HUES48 (cell line): ENCODE results near the gene FOS.
A peak's percentile ranks its signal among the peaks of the same experiment; 100 is the strongest.

Source experiments
- H3K27ac ChIP-seq: one replicate; pipeline ENCODE4 v1.7.0; 2013; ENCODE audit warnings: low read depth, low read length, inconsistent platforms
- H3K27me3 ChIP-seq: 2 replicates; pipeline ENCODE4 v1.6.1; 2013; ENCODE audit warnings: mild to moderate bottlenecking, low read length; ENCODE audit not compliant: control insufficient read depth, insufficient read depth
- H3K36me3 ChIP-seq: 2 replicates; pipeline ENCODE4 v1.6.1; 2013; ENCODE audit warnings: low read length; ENCODE audit not compliant: control insufficient read depth, insufficient read depth
- H3K4me1 ChIP-seq: 2 replicates; pipeline ENCODE4 v1.6.1; 2013; ENCODE audit warnings: mild to moderate bottlenecking, low read length; ENCODE audit not compliant: control insufficient read depth, insufficient read depth
- H3K4me3 ChIP-seq: 2 replicates; pipeline ENCODE4 v1.5.1; 2013; ENCODE audit warnings: mild to moderate bottlenecking, low read depth, low read length
- H3K9ac ChIP-seq: 2 replicates; pipeline ENCODE4 v1.6.1; 2013; ENCODE audit warnings: mild to moderate bottlenecking, low read depth, low read length, moderate library complexity
- H3K9me3 ChIP-seq: 2 replicates; pipeline ENCODE4 v1.6.1; 2013; ENCODE audit warnings: low read length; ENCODE audit not compliant: control insufficient read depth, insufficient read depth

FOS gene

DNA sequence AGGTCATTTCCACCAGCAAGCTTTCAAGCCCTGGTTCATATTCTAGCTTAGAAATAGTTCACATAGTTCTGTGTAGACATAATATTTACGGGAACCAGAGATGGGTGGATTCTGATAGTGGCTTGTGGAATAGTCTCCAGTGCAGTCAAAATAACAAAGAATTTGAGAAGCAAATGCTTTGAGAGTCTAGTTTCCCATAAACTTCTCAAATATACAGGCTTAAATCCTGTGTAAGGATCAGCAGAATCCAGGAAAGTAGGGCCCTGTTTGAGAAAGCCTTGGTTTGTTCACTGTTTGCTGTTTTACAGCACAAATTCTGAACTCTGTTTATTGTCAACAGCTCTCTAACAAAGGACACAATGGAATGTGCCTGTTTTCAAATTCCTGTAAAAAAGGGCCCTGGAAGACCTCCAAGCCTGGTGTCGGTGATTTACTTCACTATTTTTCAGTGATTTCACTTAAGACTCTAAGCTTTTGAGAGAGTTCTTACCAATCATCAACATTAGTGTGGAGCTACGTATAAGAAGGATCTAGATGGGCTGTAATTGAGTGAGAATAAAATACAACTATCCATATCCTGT is 11.4 kb upstream of the FOS start:
- no peaks in the 10 kb centered on the region for H3K27me3 ChIP-seq
- H3K27ac ChIP-seq, result peak overlapping the region; percentile 58
- H3K9me3 ChIP-seq, result no peaks in the 10 kb centered on the region
- H3K4me3 ChIP-seq, result no peak overlapping the region
- no peak overlapping the region for H3K9ac ChIP-seq
- peaks cover 19% of the 10 kb centered on the region for H3K4me1 ChIP-seq
- H3K36me3 ChIP-seq, result no peaks in the 10 kb centered on the region

DNA sequence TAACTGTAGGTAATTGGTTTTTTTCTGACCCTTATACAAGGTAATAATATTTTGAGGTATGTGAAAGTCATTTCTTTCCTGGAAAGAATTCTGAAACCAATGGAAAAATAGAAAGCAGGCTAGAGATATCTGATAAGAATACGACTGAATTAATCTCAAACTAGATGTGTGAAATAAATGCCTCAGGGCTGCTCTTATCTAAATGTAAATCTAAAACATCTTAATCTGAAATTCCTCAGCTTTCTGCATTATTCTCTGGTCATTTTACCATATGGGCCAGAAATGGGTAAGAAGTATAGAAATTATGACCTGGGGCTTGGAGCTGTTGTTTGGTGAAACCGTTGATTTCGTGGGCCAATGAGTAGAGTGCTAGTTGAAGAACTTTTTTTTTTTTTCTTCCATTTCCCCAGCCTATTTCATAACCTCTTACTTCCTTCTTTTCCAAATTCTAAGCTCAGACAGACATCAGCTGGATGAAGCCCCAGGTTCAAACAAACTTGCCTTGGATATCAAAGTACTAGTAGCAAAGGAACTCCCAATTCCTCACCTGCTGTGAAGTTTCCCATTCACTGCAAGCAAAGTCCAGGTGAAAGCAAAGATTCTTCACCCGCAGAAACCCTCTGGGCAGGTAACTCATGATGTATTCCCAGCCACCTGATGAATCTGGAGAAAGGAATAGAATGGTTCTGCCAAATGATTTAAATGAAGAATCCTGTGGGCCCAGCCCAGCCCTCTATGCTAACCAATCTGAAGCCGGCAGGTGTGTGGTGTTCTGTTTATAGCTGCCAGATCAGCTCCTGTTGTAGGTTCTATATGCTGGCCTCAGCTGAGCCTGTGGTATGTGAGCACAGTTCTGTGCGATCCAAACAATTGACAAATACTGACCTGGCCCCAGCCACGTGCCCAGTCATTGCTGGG is 9.7 kb upstream of the FOS start:
- Histone ChIP-seq H3K4me1 (peaks cover 19% of the 10 kb centered on the region), H3K9me3 (no peaks in the 10 kb centered on the region), H3K4me3 (no peak overlapping the region), H3K27me3 (no peaks in the 10 kb centered on the region; the same call in 1 of the 2 replicates), H3K9ac (no peak overlapping the region), H3K36me3 (no peaks in the 10 kb centered on the region), H3K27ac (peak overlapping the region; percentile 35)

DNA sequence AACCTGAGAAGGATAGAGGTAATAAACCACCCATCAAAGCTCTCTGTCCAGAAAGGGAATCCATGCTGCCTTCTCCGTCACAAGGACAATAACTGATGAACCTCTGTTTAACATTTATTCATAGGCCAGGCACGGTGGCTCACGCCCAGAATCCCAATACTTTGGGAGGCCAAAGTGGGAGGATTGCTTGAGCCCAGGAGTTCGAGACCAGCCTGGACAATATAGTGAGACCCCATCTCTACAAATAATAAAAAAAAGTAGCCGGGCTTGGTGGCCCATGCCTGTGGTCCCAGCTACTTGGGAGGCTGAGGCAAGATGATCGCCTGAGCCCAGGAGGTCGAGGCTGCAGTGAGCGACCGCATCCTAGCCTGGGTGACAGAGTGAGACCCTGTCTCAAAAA is 7.1 kb upstream of the FOS start:
- H3K27ac ChIP-seq, result no peak overlapping the region
- H3K27me3 ChIP-seq, result peaks cover 19% of the 10 kb centered on the region
- H3K9me3 ChIP-seq, result no peaks in the 10 kb centered on the region
- no peaks in the 10 kb centered on the region for H3K36me3 ChIP-seq
- H3K9ac ChIP-seq, result no peak overlapping the region
- peaks cover 20% of the 10 kb centered on the region for H3K4me1 ChIP-seq
- no peak overlapping the region for H3K4me3 ChIP-seq

DNA sequence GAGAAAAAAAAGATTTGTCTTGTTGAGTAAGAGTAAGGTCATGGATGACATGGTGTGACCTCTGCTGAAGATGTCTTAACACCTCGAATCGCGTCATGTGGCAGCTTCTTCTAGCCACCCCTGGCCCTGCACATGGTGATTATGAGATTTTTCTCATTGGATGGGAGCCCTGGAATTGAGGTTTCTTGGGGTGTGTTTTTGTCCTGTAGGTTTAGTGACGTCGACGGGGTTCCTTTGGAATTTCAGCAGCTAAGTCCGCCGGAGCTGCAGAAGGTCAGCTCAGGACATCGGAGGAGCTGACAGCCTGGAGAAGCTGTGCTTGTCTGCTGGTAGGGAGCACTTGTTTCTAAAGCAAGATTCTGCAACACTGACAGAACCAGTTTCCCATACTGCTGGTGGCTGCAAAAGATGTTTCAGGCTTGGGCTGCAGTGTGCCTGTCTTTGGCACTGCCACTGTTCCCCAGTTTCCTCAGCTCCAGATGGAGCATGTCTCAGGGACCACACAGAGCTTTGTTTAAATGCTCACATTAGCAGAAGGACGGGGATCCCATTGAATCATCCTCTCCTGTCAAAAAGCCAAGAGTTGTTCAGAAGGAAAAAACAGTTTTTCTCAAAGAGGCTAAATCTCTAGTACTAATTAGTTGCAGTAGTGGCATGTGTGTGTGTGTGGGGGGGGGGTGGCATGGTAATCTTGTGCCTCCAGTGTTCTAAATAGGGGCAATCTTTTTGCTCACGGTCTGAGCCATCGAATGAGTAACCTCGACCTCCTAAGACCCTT is 5.2 kb upstream of the FOS start:
- no peaks in the 10 kb centered on the region for H3K9me3 ChIP-seq
- H3K4me1 ChIP-seq, result peaks cover 13% of the 10 kb centered on the region
- H3K27ac ChIP-seq, result no peak overlapping the region
- H3K9ac ChIP-seq, result no peak overlapping the region
- H3K4me3 ChIP-seq, result no peak overlapping the region
- no peaks in the 10 kb centered on the region for H3K36me3 ChIP-seq
- H3K27me3 ChIP-seq, result peaks cover 29% of the 10 kb centered on the region

DNA sequence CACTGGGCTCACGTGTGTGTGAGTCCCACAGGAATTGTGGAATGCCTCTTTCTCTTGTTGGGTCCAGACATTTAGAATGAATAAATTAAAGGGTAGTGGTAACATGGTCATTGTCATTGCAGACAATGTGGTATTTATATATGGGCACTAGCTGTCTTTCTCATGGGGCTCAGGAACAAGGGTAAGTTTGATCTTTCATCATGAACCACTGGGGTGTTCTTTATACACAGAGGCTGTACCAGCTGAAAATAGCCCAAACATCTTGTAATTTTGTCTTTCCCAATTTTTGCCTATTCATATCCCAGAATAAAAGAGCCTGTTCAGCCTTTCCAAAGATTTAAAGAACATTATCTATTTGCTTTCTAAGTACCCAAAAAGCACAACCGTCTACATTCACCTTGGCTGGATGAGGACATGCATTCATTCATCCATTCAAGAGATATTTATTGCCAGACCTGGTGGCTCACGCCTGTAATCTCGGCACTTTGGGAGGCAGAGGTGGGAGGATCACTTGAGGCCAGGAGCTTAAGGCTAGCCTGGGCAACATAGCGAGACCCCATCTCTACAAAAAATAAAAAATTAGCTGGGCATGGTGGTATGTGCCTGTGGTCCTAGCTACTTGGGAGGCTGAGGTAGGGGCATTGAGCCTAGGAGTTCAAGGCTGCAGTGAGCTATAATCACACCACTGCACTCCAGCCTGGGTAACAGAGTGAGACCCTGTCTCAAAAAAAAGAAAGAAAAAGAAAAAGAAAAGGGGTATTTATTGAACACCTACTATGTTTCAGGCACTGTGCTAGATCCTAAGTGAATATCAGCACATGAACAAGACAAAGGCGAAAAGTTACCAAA is 4.4 kb upstream of the FOS start:
- Histone ChIP-seq H3K4me3 (no peak overlapping the region), H3K9ac (no peak overlapping the region), H3K9me3 (no peaks in the 10 kb centered on the region), H3K27me3 (peaks cover 34% of the 10 kb centered on the region), H3K36me3 (no peaks in the 10 kb centered on the region), H3K27ac (no peak overlapping the region), H3K4me1 (peaks cover 6% of the 10 kb centered on the region)

DNA sequence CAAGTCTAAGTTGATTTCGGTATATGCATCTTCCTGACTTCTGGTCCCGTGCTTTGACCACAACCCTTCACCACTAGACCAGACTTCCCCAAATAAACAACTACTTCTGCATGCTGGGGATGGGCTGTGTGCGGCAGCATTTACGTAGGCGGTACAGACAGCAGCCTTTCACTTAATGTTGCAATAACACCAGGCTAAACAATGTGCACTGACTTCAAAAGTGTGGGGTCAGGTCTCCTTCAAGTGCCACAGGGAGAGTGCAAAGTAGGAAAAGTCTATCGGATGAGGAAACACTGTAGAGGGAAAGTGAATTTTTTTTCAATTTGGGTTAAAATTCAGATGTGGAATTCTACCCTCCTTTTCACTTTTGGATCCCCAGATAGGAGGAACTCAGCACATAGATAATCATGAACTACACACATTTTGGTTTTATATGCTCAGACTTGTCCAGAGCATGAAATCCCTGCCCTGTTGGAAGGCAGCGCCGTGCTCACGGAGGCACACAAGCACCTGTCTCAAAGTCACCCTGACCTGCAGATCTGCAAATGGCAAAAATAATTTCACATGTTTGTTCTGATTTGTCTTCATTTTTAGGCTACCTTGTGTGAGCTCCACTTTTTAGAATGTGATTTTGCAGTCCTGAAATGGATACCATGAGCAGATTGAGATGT is 3.6 kb upstream of the FOS start:
- H3K4me3 ChIP-seq, result no peak overlapping the region
- H3K27ac ChIP-seq, result no peak overlapping the region
- no peaks in the 10 kb centered on the region for H3K36me3 ChIP-seq
- no peaks in the 10 kb centered on the region for H3K9me3 ChIP-seq
- H3K4me1 ChIP-seq, result peaks cover 8% of the 10 kb centered on the region
- no peak overlapping the region for H3K9ac ChIP-seq
- H3K27me3 ChIP-seq, result peaks cover 42% of the 10 kb centered on the region

DNA sequence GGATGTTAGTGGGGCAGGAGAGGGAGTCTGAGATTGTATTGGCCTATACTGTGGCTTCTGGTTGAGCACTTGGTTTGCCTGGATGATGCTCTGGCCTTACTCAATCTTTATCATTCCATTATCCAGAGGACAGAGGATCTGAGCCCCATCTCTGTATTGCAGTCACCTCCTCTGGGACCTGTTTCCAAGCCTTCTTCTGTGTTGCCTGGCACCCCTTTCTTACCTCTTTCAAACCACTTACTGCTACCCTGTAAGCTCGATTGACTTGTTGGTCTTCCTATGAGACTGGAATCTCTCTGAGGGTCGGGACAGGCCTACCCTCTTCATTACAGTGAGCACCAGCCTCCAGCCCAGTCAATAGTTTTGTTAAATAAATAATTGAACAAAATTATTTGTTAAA is 3.0 kb upstream of the FOS start:
- Histone ChIP-seq H3K9ac (no peak overlapping the region), H3K36me3 (no peaks in the 10 kb centered on the region), H3K27me3 (peaks cover 43% of the 10 kb centered on the region), H3K9me3 (no peaks in the 10 kb centered on the region), H3K27ac (no peak overlapping the region), H3K4me1 (peaks cover 14% of the 10 kb centered on the region), H3K4me3 (no peak overlapping the region)

DNA sequence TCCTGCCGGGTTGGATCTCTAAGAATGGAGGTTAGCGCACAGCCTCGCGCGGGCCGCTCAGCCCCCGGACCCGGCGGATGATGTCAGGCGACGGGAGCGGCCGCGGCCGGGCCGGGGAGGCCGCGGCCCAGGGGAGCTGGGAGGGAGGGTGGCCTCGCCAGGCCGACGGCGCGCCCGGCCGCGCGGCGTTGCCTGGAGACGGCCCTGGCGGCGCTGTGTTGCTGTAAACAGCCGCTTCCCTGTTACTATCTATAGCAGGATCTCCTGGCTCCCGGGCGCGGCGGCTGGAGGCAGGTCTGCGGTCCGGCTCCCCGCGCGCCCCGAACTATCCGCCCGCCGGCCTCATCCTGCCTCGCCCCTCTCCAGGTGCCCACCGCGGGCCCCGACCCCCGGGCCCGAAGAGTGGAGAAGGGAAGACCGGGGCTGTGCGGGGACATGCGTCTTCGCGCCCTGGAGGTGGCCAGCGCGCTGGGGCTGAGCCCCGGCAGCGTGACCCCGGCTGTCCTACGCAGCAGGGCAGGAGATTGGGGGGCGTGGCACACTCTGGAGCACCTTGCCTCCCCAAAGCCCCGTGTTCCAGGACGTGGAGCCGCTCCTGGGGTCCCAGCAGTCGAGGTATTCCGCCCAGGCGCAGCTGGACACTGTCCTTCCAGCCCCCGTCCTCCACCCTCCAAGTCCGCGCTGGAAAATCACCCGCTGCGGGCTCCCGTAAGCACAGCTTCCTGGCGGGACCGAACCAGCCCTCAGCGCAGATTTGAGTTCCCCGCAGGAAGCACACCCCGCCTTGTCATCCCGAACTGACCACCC is 1.4 kb upstream of the FOS start:
- Histone ChIP-seq H3K9ac (peak overlapping the region; percentile 52), H3K27ac (peak overlapping the region; percentile 70), H3K4me1 (peaks cover 25% of the 10 kb centered on the region), H3K4me3 (peak overlapping the region; percentile 61), H3K27me3 (peaks cover 43% of the 10 kb centered on the region), H3K36me3 (peaks cover 12% of the 10 kb centered on the region), H3K9me3 (no peaks in the 10 kb centered on the region)

DNA sequence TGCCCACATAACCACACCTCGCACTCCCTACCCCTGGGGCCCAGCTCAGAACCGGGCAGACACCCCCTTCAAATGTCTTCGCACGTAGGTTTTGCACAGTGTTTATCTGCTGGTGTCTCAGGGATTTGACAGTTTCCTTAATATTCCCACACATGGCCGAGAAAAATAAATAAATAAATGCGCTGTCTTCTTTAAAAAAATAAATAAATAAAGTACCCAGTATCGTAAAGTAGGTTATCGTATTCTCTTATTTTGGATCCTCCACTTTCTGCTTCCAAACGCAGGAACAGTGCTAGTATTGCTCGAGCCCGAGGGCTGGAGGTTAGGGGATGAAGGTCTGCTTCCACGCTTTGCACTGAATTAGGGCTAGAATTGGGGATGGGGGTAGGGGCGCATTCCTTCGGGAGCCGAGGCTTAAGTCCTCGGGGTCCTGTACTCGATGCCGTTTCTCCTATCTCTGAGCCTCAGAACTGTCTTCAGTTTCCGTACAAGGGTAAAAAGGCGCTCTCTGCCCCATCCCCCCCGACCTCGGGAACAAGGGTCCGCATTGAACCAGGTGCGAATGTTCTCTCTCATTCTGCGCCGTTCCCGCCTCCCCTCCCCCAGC is 710 bp upstream of the FOS start:
- peaks cover 25% of the 10 kb centered on the region for H3K4me1 ChIP-seq
- H3K36me3 ChIP-seq, result peaks cover 12% of the 10 kb centered on the region
- H3K9ac ChIP-seq, result peak overlapping the region; percentile 52
- peak overlapping the region; percentile 61 for H3K4me3 ChIP-seq
- H3K27ac ChIP-seq, result peak overlapping the region; percentile 70
- no peaks in the 10 kb centered on the region for H3K9me3 ChIP-seq
- H3K27me3 ChIP-seq, result peaks cover 43% of the 10 kb centered on the region
